GM10266 (cell line): Measurements from ENCODE around the gene ZMYND8.

ENCODE experiments used
- DNase-seq: peaks from one replicate; pipeline ENCODE4 v3.0.0; 2012; ENCODE audit errors: extremely low spot score
- TF ChIP-seq, protein P1 (sequence below): IDR thresholded peaks from 2 replicates; pipeline ENCODE4 v1.5.1; 2012; ENCODE audit warnings: mild to moderate bottlenecking, low read depth; ENCODE audit not compliant: control insufficient read depth, insufficient read depth; ENCODE audit errors: missing control alignments

ZMYND8 gene

DNA sequence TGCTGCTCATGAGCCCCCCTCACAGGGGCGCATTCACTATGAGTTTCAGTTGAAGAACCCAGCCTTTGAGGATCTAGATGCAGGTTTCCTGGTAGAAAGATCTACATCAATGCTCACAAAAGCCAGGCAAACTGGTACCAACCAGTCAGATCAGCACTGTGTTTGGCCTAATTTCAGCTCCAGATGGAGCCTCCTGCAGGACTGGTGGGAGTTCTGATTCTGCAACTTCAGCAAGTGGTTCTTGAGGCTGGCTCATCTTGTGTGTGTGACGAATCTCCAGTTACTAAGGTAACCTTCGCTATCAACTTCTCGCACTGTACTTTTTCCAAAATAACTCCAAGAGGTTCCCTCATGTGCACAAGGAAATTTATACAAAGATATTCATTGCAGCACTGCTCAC lies 118.8 kb downstream of the ZMYND8 start:
- DNase-seq = no peak
- TF ChIP-seq, protein P1, sequence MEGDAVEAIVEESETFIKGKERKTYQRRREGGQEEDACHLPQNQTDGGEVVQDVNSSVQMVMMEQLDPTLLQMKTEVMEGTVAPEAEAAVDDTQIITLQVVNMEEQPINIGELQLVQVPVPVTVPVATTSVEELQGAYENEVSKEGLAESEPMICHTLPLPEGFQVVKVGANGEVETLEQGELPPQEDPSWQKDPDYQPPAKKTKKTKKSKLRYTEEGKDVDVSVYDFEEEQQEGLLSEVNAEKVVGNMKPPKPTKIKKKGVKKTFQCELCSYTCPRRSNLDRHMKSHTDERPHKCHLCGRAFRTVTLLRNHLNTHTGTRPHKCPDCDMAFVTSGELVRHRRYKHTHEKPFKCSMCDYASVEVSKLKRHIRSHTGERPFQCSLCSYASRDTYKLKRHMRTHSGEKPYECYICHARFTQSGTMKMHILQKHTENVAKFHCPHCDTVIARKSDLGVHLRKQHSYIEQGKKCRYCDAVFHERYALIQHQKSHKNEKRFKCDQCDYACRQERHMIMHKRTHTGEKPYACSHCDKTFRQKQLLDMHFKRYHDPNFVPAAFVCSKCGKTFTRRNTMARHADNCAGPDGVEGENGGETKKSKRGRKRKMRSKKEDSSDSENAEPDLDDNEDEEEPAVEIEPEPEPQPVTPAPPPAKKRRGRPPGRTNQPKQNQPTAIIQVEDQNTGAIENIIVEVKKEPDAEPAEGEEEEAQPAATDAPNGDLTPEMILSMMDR = no peak

DNA sequence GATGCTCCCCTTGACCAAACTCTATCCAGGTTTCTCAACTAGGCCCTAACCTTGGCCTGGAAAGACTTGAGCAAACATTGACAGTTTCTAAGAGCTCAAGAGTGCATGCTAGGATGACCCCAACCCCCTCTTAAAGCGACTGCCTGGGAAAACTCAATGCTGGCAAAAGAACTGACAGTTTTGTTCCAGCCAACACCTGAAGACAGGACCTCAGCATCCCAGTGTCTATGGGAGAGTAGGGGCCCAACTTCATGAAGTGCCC lies 119.9 kb downstream of the ZMYND8 start:
- TF ChIP-seq, protein P1 = no peak
- no peak for DNase-seq

DNA sequence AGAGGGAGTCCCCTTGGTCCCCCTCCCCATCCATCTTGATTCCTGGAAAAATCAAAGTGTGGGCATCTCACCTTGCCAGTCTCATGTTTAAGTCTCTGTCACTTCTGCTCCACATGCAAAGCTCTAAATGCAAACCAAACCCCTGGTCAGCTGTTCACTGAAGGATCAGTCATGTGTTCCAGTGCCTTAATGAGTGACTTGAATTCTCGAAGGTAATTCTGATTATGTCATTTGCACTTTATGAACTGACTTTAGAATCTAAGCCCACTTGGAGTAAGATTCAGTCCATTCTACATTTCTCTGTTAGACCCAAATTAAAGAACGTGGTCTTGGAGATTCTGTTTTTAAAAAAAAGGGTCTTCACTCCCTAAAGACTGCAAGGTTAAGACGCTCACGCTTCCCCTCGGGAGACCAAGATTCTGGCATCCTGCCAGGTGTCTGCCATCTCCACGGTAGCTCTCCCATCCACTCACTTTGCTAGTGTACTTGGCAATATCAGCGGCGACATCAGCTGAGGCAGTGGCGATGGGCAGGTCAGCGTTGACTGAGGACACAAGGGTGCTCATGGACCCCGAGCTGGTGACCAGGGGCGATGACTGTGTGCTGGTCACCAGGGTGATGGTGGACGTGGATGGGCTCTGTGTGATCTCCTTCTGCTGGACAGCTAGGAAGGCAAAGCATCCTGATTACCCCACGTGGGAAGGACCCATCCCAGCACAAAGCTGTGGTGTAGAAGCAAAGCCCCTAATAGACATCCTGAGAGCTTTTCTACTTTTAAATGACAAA lies 120.5 kb downstream of the ZMYND8 start:
- TF ChIP-seq, protein P1 = no peak
- no peak for DNase-seq

DNA sequence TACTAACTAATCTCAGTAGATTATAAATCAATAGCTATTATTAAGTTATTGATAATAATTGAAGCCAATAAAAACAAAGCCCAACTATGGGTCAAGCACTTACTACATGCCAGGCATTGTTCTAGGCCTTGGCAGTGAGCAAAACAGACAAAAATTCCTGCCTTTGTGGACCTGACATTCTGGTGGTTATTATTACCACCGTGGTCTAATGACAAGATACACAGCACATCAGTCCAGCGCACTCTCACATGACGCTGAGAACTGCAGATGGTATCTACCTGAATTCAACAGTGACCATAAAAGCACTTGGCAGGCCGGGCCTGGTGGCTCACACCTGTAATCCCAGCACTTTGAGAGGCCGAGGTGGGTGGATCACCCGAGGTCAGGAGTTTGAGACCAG lies 121.4 kb downstream of the ZMYND8 start:
- no peak for DNase-seq
- TF ChIP-seq, protein P1 = no peak

DNA sequence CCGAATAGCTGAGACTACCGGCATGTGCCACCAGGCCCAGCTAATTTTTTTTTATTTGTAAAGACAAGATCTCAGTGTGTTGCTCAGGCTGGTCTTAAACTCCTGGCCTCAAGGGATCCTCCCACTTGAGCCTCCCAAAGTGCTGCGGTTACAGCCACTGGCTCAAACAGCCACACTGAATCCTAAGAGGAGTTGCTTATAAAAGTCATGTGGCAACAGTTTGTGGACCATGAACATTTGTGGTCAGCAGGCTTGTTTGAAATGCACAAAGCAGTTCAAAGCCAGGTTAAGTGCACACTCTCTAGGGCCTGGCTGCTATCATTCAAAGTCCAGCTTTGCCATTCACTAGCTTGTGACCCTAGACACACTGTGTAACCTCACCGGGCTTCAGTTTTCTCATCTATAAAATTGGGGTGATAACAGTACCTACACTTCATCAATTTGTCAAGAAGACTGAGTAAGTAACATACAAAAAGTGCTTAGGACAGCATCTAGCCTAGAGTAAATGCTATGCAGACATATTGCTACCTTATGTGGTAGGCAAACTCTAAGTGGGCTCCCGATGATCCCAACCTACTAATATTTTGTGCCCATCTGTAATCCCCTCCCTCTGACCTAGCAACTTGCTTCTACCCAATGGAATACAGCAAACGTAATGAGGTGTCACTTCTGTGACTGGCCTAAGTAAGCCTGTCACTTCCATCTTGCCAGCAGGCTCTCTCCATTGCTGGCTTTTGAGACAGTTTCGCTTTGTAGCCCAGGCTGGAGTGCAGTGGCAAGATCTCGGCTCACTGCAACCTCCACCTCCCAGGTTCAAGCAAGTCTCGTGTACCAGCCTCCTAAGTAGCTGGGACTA lies 122.9 kb downstream of the ZMYND8 start:
- no peak for DNase-seq
- TF ChIP-seq, protein P1 = no peak

DNA sequence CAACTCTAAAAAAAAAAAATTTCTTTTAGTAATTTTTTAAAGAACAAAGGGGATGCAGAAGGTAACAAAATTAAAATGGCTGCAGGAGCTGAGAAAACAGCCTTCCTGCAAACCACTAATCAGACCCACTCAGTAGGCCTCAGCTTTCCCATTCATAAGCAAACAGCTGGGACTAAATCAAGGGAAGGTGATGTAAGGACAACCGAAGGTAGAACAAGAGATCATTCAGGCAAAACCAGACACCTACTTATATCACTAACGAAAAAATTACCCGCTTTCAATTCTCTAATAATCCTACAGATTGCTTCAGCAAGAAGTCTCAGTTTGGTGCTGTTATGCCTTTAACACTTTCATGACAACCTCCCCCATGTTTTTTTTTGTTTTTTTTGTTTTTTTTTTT lies 124.0 kb downstream of the ZMYND8 start:
- TF ChIP-seq, protein P1 = no peak
- no peak for DNase-seq
